ENCODE measurements around the gene SAMD11.

Gene SAMD11

GRCh38 chr1:931380-932172 is 7.9 kb downstream of the SAMD11 start:
- no peak for DNase-seq (ENCODE audit: low read depth in 1 of 2, low spot score in 1 of 2)

GRCh38 chr1:932173-932510 is 8.4 kb downstream of the SAMD11 start:
- no peak for DNase-seq (ENCODE audit: low read depth in 1 of 2, low spot score in 1 of 2)

GRCh38 chr1:932776-933602 is 9.3 kb downstream of the SAMD11 start:
- DNase-seq (ENCODE audit: low read depth in 1 of 2, low spot score in 1 of 2): no peak

GRCh38 chr1:933603-933940 is 9.8 kb downstream of the SAMD11 start:
- no peak for DNase-seq (ENCODE audit: low read depth in 1 of 2, low spot score in 1 of 2)

- DNase-seq (ENCODE audit: low read depth in 1 of 2, low spot score in 1 of 2): no peak
These were observed 11.4 kb downstream of the SAMD11 start for GRCh38 chr1:934991-935750.

GRCh38 chr1:935751-936231 is 12.1 kb downstream of the SAMD11 start:
- DNase-seq (ENCODE audit: low read depth in 1 of 2, low spot score in 1 of 2): no peak

- DNase-seq (ENCODE audit: low read depth in 1 of 2, low spot score in 1 of 2): no peak
These were observed 12.9 kb downstream of the SAMD11 start for GRCh38 chr1:936348-937264.

- DNase-seq (ENCODE audit: low read depth in 1 of 2, low spot score in 1 of 2): no peak
These were observed 13.8 kb downstream of the SAMD11 start for GRCh38 chr1:937521-937920.

- no peak for DNase-seq (ENCODE audit: low read depth in 1 of 2, low spot score in 1 of 2)
These were observed 14.5 kb downstream of the SAMD11 start for GRCh38 chr1:938088-938683.

GRCh38 chr1:938711-939489 is 15.2 kb downstream of the SAMD11 start:
- no peak for DNase-seq (ENCODE audit: low read depth in 1 of 2, low spot score in 1 of 2)

- DNase-seq (ENCODE audit: low read depth in 1 of 2, low spot score in 1 of 2): no peak
These were observed 15.9 kb downstream of the SAMD11 start for GRCh38 chr1:939511-940106.

- no peak for DNase-seq (ENCODE audit: low read depth in 1 of 2, low spot score in 1 of 2)
These were observed 16.6 kb downstream of the SAMD11 start for GRCh38 chr1:940107-941014.

GRCh38 chr1:941015-941587 is 17.4 kb downstream of the SAMD11 start:
- DNase-seq (ENCODE audit: low read depth in 1 of 2, low spot score in 1 of 2): no peak

GRCh38 chr1:941588-942383 is 18.1 kb downstream of the SAMD11 start:
- no peak for DNase-seq (ENCODE audit: low read depth in 1 of 2, low spot score in 1 of 2)

- no peak for DNase-seq (ENCODE audit: low read depth in 1 of 2, low spot score in 1 of 2)
These were observed 18.7 kb downstream of the SAMD11 start for GRCh38 chr1:942411-942821.

- no peak for DNase-seq (ENCODE audit: low read depth in 1 of 2, low spot score in 1 of 2)
These were observed 19.3 kb downstream of the SAMD11 start for GRCh38 chr1:942864-943533.

All from activated T-helper 1 cell treated with anti-CD3 and anti-CD28 coated beads, Interleukin-2, amount 50 U/mL, for 16 hours (primary cell).